ENCODE measurements around the gene RCAN2. TPM values are rescaled to one million over a fixed set of nuclear protein-coding genes. Genes with fewer than 3 reads are reported as not detected.

Gene RCAN2
- total RNA-seq, 3 donors from 2014 or later: 2.9 to 14.9 (median 5.9) TPM

GRCh38 chr6:46254946-46255345 lies 236.3 kb downstream of the RCAN2 start:
- TF ChIP-seq POLR2AphosphoS5 (IDR thresholded peaks at IDR 0.05) (no peak), CTCF (IDR thresholded peaks at IDR 0.05) (no peak), POLR2A (IDR thresholded peaks at IDR 0.05) (no peak)
- H3K36me3 ChIP-seq: no peaks in the 10 kb centered on the region
- H3K27me3 ChIP-seq: no peaks in the 10 kb centered on the region
- H3K9me3 ChIP-seq: no peaks in the 10 kb centered on the region
- intact Hi-C loops (cut with DNase I; ENCODE audit: low total_unique reads): no loop called here
- no peaks in the 10 kb centered on the region for H3K4me1 ChIP-seq
- DNase-seq (ENCODE audit: low spot score in 2 of 2): no peak
- H3K4me3 ChIP-seq: no peak overlapping the region
- no peak overlapping the region for H3K27ac ChIP-seq

- intact Hi-C loops (cut with DNase I; ENCODE audit: low total_unique reads): no loop called here
Measured at GRCh38 chr6:46254331-46254730, 236.9 kb downstream of the RCAN2 start.

GRCh38 chr6:46251583-46252339 lies 239.5 kb downstream of the RCAN2 start:
- no peak for DNase-seq (ENCODE audit: low spot score in 2 of 2)
- no peaks in the 10 kb centered on the region for H3K27me3 ChIP-seq
- intact Hi-C loops (cut with DNase I; ENCODE audit: low total_unique reads): no loop called here
- no peaks in the 10 kb centered on the region for H3K4me1 ChIP-seq
- no peaks in the 10 kb centered on the region for H3K36me3 ChIP-seq
- H3K27ac ChIP-seq: no peak overlapping the region
- no peak overlapping the region for H3K4me3 ChIP-seq
- TF ChIP-seq CTCF (IDR thresholded peaks at IDR 0.05): no peak
- no peak for TF ChIP-seq POLR2AphosphoS5 (IDR thresholded peaks at IDR 0.05)
- TF ChIP-seq POLR2A (IDR thresholded peaks at IDR 0.05): no peak
- H3K9me3 ChIP-seq: no peaks in the 10 kb centered on the region

More at GRCh38 chr6:46254331-46254730, 236.9 kb downstream of the RCAN2 start:
- H3K4me3 ChIP-seq: no peak overlapping the region
- DNase-seq (ENCODE audit: low spot score in 2 of 2): no peak
- TF ChIP-seq CTCF (IDR thresholded peaks at IDR 0.05) (no peak), POLR2A (IDR thresholded peaks at IDR 0.05) (no peak), POLR2AphosphoS5 (IDR thresholded peaks at IDR 0.05) (no peak)
- H3K4me1 ChIP-seq: no peaks in the 10 kb centered on the region
- H3K27me3 ChIP-seq: no peaks in the 10 kb centered on the region
- no peaks in the 10 kb centered on the region for H3K9me3 ChIP-seq
- no peak overlapping the region for H3K27ac ChIP-seq
- no peaks in the 10 kb centered on the region for H3K36me3 ChIP-seq

- H3K9me3 ChIP-seq: no peaks in the 10 kb centered on the region
- intact Hi-C loops (cut with DNase I; ENCODE audit: low total_unique reads): no loop called here
- DNase-seq (ENCODE audit: low spot score in 2 of 2): no peak
- H3K27ac ChIP-seq: no peak overlapping the region
- H3K4me1 ChIP-seq: no peaks in the 10 kb centered on the region
- TF ChIP-seq CTCF (IDR thresholded peaks at IDR 0.05): no peak
- TF ChIP-seq POLR2AphosphoS5 (IDR thresholded peaks at IDR 0.05): no peak
- TF ChIP-seq POLR2A (IDR thresholded peaks at IDR 0.05): no peak
- H3K36me3 ChIP-seq: no peaks in the 10 kb centered on the region
- H3K4me3 ChIP-seq: no peak overlapping the region
- no peaks in the 10 kb centered on the region for H3K27me3 ChIP-seq
Measured at GRCh38 chr6:46248143-46248542, 243.1 kb downstream of the RCAN2 start.

GRCh38 chr6:46246727-46247126 lies 244.5 kb downstream of the RCAN2 start:
- H3K4me1 ChIP-seq: no peaks in the 10 kb centered on the region
- intact Hi-C loops (cut with DNase I; ENCODE audit: low total_unique reads): no loop called here
- no peak for TF ChIP-seq POLR2A (IDR thresholded peaks at IDR 0.05)
- no peak for TF ChIP-seq POLR2AphosphoS5 (IDR thresholded peaks at IDR 0.05)
- no peak for TF ChIP-seq CTCF (IDR thresholded peaks at IDR 0.05)
- no peak for DNase-seq (ENCODE audit: low spot score in 2 of 2)
- no peaks in the 10 kb centered on the region for H3K27me3 ChIP-seq
- H3K4me3 ChIP-seq: no peak overlapping the region
- H3K27ac ChIP-seq: no peak overlapping the region
- no peaks in the 10 kb centered on the region for H3K36me3 ChIP-seq
- no peaks in the 10 kb centered on the region for H3K9me3 ChIP-seq
